Nephron (organoid): ENCODE results near the gene NUTM2F.
"Not testable (repeated sequence)": the region's sequence is repeated elsewhere in the genome, so short reads cannot be mapped to it uniquely, and the experiment has no call there.

Experiments
- H3K27ac Mint-ChIP-seq, 3 experiments: 2 replicates each; pipeline ENCODE4 v1.8.0; 2020; ENCODE audit warnings: mixed read lengths in 3 of 3, mild to moderate bottlenecking in 2 of 3, moderate library complexity in 1 of 3
- H3K27me3 Mint-ChIP-seq: 2 replicates; pipeline ENCODE4 v1.8.0; 2021; ENCODE audit warnings: low read depth, mild to moderate bottlenecking, moderate library complexity, mixed read lengths
- H3K36me3 Mint-ChIP-seq: 2 replicates; pipeline ENCODE4 v1.8.0; 2020; ENCODE audit warnings: low read depth, mixed read lengths
- H3K4me1 Mint-ChIP-seq: 2 replicates; pipeline ENCODE4 v1.8.0; 2020; ENCODE audit warnings: mixed read lengths
- H3K4me3 Mint-ChIP-seq, 3 experiments: 2 replicates each; pipeline ENCODE4 v1.8.0; 2020; ENCODE audit warnings: mild to moderate bottlenecking in 3 of 3, mixed read lengths in 3 of 3, moderate library complexity in 2 of 3
- H3K9me3 Mint-ChIP-seq: 2 replicates; pipeline ENCODE4 v1.8.0; 2020; ENCODE audit warnings: mixed read lengths

NUTM2F gene

GRCh38 chr9:94328544-94328943, at the start of gene NUTM2F:
NUTM2F (minus strand) TSS chr9:94328644; CDS start chr9:94328623, 21 bp downstream.
- H3K4me3 Mint-ChIP-seq, H3K27ac Mint-ChIP-seq, H3K9me3 Mint-ChIP-seq, H3K27me3 Mint-ChIP-seq, H3K4me1 Mint-ChIP-seq, H3K36me3 Mint-ChIP-seq: not testable (repeated sequence)

- peak overlapping the region; percentile 88 to 95 (median 93) for H3K4me3 Mint-ChIP-seq
- H3K27me3 Mint-ChIP-seq: peaks cover 10% of the 10 kb centered on the region
- H3K9me3 Mint-ChIP-seq, H3K4me1 Mint-ChIP-seq, H3K36me3 Mint-ChIP-seq: not testable (repeated sequence)
- peak overlapping the region; percentile 80 to 94 (median 92) for H3K27ac Mint-ChIP-seq
Observed at GRCh38 chr9:94375197-94375596, 46.8 kb upstream of the NUTM2F start.

GRCh38 chr9:94374176-94375056, 46.0 kb upstream of the NUTM2F start:
- Mint-ChIP-seq H3K27ac (peak overlapping the region; percentile 86 to 98 (median 94)), H3K27me3 (peaks cover 14% of the 10 kb centered on the region), H3K4me3 (peak overlapping the region; percentile 90 to 96 (median 95))
- not testable (repeated sequence) for H3K36me3 Mint-ChIP-seq, H3K9me3 Mint-ChIP-seq, H3K4me1 Mint-ChIP-seq

GRCh38 chr9:94373779-94374175, 45.3 kb upstream of the NUTM2F start:
- peak overlapping the region; percentile 90 to 96 (median 94) for H3K4me3 Mint-ChIP-seq
- not testable (repeated sequence) for H3K9me3 Mint-ChIP-seq, H3K4me1 Mint-ChIP-seq, H3K36me3 Mint-ChIP-seq
- peaks cover 14% of the 10 kb centered on the region for H3K27me3 Mint-ChIP-seq
- H3K27ac Mint-ChIP-seq: peak overlapping the region; percentile 86 to 98 (median 94)

- H3K36me3 Mint-ChIP-seq, H3K4me3 Mint-ChIP-seq, H3K27ac Mint-ChIP-seq, H3K9me3 Mint-ChIP-seq, H3K4me1 Mint-ChIP-seq: not testable (repeated sequence)
- H3K27me3 Mint-ChIP-seq: peaks cover 19% of the 10 kb centered on the region
Observed at GRCh38 chr9:94370266-94370665, 41.8 kb upstream of the NUTM2F start.

- H3K27me3 Mint-ChIP-seq, H3K27ac Mint-ChIP-seq, H3K36me3 Mint-ChIP-seq, H3K9me3 Mint-ChIP-seq, H3K4me1 Mint-ChIP-seq, H3K4me3 Mint-ChIP-seq: not testable (repeated sequence)
Observed at GRCh38 chr9:94364093-94364614, 35.7 kb upstream of the NUTM2F start.

- H3K4me1 Mint-ChIP-seq, H3K4me3 Mint-ChIP-seq, H3K27me3 Mint-ChIP-seq, H3K9me3 Mint-ChIP-seq, H3K36me3 Mint-ChIP-seq, H3K27ac Mint-ChIP-seq: not testable (repeated sequence)
Observed at GRCh38 chr9:94357158-94357557, 28.7 kb upstream of the NUTM2F start.

- not testable (repeated sequence) for H3K9me3 Mint-ChIP-seq, H3K4me1 Mint-ChIP-seq, H3K4me3 Mint-ChIP-seq, H3K27me3 Mint-ChIP-seq, H3K27ac Mint-ChIP-seq, H3K36me3 Mint-ChIP-seq
Observed at GRCh38 chr9:94351901-94352723, 23.7 kb upstream of the NUTM2F start.

GRCh38 chr9:94348754-94349153, 20.3 kb upstream of the NUTM2F start:
- not testable (repeated sequence) for H3K36me3 Mint-ChIP-seq, H3K27ac Mint-ChIP-seq, H3K27me3 Mint-ChIP-seq, H3K9me3 Mint-ChIP-seq, H3K4me1 Mint-ChIP-seq, H3K4me3 Mint-ChIP-seq

GRCh38 chr9:94347451-94347850, 19.0 kb upstream of the NUTM2F start:
- not testable (repeated sequence) for H3K27me3 Mint-ChIP-seq

GRCh38 chr9:94341703-94342102, 13.3 kb upstream of the NUTM2F start:
- not testable (repeated sequence) for H3K9me3 Mint-ChIP-seq, H3K4me1 Mint-ChIP-seq, H3K36me3 Mint-ChIP-seq, H3K4me3 Mint-ChIP-seq, H3K27ac Mint-ChIP-seq, H3K27me3 Mint-ChIP-seq

More at GRCh38 chr9:94347451-94347850, 19.0 kb upstream of the NUTM2F start:
- H3K4me3 Mint-ChIP-seq, H3K9me3 Mint-ChIP-seq, H3K4me1 Mint-ChIP-seq, H3K36me3 Mint-ChIP-seq, H3K27ac Mint-ChIP-seq: not testable (repeated sequence)

- H3K9me3 Mint-ChIP-seq, H3K27me3 Mint-ChIP-seq, H3K36me3 Mint-ChIP-seq, H3K4me3 Mint-ChIP-seq, H3K4me1 Mint-ChIP-seq, H3K27ac Mint-ChIP-seq: not testable (repeated sequence)
Observed at GRCh38 chr9:94340750-94341149, 12.3 kb upstream of the NUTM2F start.

GRCh38 chr9:94339657-94340056, 11.2 kb upstream of the NUTM2F start:
- not testable (repeated sequence) for H3K36me3 Mint-ChIP-seq, H3K4me3 Mint-ChIP-seq, H3K9me3 Mint-ChIP-seq, H3K27ac Mint-ChIP-seq, H3K27me3 Mint-ChIP-seq, H3K4me1 Mint-ChIP-seq

- H3K4me1 Mint-ChIP-seq, H3K27me3 Mint-ChIP-seq, H3K36me3 Mint-ChIP-seq, H3K9me3 Mint-ChIP-seq, H3K27ac Mint-ChIP-seq, H3K4me3 Mint-ChIP-seq: not testable (repeated sequence)
Observed at GRCh38 chr9:94338723-94339122, 10.3 kb upstream of the NUTM2F start.

- not testable (repeated sequence) for H3K27ac Mint-ChIP-seq, H3K4me3 Mint-ChIP-seq, H3K4me1 Mint-ChIP-seq, H3K36me3 Mint-ChIP-seq, H3K27me3 Mint-ChIP-seq, H3K9me3 Mint-ChIP-seq
Observed at GRCh38 chr9:94336445-94336844, 8.0 kb upstream of the NUTM2F start.
